ENCODE results near the gene DND1.
"Not testable (repeated sequence)": the region's sequence is repeated elsewhere in the genome, so short reads cannot be mapped to it uniquely, and the experiment has no call there.

Gene DND1

DNA sequence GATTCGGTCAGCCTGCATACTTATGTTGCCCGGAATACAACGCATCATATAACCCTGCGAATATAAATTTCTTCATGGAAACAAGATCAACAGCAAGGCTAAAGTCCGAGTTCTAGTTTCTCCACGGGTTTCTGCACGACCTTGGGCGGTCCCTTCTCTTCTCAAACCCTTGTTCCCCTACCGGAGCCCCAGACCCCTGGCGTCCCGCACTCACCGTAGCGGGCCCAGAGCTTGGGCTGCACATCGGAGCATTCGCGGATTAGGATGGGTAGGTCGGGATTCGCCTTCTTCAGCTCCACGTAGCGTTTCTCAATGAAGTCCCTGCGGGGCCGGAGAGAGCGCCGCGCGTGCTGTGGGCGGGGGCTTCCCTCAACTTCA, 26.3 kb downstream of the DND1 start:
- DNase-seq (ENCODE audit: insufficient read length, low spot score), result no peak
- no peak for TF ChIP-seq POLR2A (IDR thresholded peaks at IDR 0.05; ENCODE audit: low read depth, low read length)
- FAIRE-seq, result no peak

DNA sequence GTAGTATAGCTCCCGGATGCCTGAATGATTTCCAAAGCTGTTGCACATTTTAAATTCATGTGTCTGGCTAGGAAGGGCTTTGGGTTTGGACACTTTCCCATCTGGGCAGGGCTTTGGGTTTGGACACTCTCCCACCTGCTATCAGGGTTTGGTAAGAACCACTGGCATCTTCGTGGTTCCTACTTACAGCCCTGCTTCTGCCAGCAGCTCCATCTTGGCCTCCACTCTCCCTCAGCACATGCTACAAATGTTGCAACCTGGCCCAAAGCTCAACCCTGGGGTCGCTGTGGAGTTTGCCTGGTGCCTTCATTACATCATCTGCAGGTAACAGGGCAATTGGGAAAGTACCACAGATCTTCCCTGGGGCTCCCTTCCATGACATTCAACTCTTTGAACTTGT, 30.7 kb downstream of the DND1 start:
- TF ChIP-seq POLR2A (IDR thresholded peaks at IDR 0.05; ENCODE audit: low read depth, low read length), result no peak
- FAIRE-seq, result no peak
- no peak for DNase-seq (ENCODE audit: insufficient read length, low spot score)

DNA sequence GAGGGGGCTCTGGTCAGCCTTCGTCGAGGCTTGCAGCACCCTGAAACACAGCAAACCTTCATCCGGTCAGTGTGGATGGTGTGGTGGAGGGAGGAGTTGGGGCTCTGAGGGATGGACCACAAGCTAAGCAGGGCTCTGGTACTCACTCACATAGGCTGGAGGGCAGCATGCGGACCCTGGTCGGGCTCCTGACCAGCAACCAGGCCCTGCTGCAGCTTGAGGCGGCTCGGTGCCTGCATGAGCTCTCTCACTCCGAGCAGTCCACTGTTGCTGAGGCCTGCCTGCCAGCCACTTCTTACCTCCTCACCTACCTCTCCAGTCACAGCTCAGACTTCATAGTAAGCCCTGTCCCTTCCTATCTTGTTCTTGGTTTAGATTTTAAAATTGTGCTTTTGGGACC, 31.7 kb downstream of the DND1 start:
- DNase-seq (ENCODE audit: insufficient read length, low spot score) (no peak), FAIRE-seq (no peak)
- TF ChIP-seq POLR2A (IDR thresholded peaks at IDR 0.05; ENCODE audit: low read depth, low read length), result no peak

DNA sequence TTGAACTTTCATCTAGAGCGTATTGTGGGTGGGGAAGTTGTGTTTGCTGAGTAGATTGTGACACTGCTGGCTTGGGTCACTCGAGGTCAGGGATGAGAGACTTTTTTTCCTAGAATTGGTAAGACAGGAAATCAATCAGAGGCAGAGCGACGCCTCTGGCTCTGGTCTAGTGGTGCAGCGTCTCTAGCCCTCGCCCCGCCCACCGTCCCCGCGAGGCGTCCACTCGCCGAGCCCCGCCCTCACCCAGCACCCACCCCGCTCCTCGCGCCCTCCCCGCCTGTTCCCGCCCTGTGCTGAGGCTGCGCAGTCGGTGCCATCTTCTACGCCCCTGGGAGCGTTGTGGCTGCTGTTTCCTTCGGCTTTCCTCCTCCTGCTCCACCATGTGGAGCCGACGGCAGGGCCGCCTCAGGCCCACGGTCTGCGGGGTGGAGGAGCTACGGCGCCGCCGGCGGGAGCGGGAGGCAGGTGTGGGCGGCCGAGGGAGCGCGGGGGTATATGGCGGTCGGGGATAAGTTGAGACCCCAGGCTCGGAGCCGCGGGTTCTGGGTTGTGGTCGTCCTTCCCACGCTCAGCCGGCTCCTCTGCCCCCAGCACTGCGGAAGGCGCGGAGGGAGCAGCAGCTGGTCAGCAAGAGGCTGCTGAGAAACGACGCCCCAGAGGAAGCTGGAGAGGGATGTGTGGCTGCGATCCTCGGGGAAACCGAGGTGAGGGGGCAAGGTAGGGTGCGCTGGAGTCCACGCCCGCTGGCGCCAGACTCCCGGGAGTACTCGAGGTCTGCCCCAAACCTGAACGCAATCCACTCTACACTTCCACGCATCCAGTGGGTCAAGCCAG, 34.0 kb downstream of the DND1 start, which contains the start of gene TMCO6:
TMCO6 (plus strand) TSS at position 304 of the 834 bp plus-strand sequence; CDS start at position 381, 77 bp downstream.
- no peak for FAIRE-seq
- peak; percentile 75 for TF ChIP-seq POLR2A (IDR thresholded peaks at IDR 0.05; ENCODE audit: low read depth, low read length)

DNA sequence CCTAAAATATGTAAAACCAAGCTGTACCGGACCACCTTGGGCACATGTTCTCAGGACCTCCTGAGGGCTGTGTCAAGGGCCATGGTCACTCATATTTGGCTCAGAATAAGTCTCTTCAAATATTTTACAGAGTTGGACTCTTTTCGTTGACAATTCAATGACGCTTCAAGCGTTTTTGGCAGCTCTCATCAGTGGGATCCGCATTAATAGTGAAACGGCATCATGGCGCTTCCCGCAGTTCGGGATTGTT, 34.6 kb downstream of the DND1 start:
- not testable (repeated sequence) for DNase-seq (ENCODE audit: insufficient read length, low spot score); FAIRE-seq

More for the DNA sequence above, 34.0 kb downstream of the DND1 start, which contains the start of gene TMCO6:
- peak; percentile 65 for DNase-seq (ENCODE audit: insufficient read length, low spot score)

DNA sequence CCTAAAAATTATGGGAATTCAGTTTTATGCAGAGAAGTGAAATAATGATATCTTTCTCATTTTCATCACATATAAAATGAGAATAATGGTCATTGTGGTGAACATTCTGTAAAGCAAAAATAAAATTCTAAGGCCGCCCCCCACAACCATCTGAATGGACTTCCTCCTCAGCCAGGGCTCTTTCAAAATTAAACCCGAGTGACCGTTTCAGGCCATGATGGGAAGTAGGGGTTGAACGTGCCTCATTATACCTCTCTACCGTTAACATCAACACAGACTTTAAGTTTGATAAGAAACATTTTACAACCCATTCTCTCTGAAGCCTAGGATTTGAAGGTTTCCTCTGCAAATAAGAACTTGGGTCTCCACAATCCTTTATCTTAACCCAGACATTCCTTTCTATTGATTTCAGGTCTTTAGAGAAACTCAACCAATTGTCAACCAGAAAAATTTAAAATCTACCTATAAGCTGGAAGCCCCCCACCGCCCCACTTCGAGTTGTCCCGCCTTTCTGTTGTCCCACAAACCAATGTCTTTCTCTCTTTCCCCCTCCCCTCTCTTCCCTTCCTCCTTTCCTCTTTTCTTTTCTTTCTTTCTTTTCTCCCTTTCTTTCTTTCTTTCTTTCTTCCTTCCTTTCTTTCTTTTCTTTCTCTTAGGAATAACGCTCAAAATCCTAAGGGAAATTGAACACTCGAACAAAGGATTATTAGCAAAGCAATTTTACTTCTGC, 35.8 kb downstream of the DND1 start:
- DNase-seq (ENCODE audit: insufficient read length, low spot score), result no peak
- FAIRE-seq, result no peak
- no peak for TF ChIP-seq POLR2A (IDR thresholded peaks at IDR 0.05; ENCODE audit: low read depth, low read length)

DNA sequence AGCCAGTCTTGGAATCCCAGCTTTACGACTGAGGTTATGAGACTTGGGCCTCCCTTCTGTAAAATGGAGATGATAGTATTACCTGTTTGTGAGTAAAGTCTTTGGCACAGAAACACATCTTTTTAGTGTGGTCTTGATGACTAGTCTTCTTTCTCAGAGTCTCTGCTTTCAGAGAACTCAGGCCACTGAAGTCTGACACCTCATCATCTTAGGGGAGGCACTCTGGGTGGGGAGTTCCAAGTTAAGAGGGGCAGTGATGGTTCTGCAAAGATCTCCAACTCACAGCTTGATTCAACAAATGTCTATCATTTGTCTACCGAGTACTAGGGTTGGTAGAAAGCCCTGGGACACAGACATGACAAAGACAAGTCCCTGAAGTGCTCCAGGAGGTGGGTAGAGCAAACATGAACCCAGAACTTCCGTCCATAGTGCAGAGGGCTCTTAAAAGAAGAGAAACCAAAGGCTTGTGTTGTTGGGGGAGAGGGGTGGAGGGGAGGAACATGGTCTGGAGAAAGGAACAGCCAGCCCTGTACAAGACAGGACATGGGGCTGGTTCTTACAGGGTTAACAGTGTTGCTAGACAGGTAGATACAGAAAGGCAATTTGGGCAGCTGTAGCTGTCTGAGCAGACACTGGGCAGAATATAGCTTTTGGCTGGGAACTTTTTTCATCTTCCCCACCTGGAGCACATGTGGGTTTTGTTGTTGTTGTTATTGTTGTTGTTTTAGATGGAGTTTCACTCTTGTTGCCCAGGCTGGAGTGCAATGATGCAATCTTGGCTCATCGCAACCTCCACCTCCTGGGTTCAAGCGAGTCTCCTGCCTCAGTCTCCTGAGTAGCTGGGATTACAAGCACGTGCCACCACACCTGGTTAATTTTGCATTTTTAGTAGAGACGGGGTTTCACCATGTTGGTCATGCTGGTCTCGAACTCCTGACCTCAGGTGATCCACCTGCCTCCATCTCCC, 37.8 kb downstream of the DND1 start:
- FAIRE-seq (no peak), DNase-seq (ENCODE audit: insufficient read length, low spot score) (no peak)
- TF ChIP-seq POLR2A (IDR thresholded peaks at IDR 0.05; ENCODE audit: low read depth, low read length), result no peak

DNA sequence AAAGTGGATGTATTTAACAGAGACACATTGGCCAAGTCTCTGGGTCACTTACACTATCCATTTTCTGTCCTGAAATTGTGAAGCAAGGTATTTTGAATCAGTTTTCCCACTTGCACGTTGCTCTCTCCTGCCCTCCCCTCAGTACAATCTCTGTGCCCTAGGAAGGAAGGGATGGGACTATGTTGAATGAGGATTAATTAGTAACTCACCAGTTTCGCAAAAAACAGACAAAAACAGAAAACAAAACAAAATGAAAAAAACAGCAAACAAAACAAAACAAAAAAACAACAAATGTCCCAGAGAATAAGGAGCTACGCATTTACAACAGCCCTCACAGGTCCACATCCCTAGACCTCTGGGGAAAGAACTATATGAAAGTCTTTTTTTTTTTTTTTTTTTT, 39.3 kb downstream of the DND1 start:
- FAIRE-seq (no peak), DNase-seq (ENCODE audit: insufficient read length, low spot score) (no peak)
- TF ChIP-seq POLR2A (IDR thresholded peaks at IDR 0.05; ENCODE audit: low read depth, low read length), result no peak

DNA sequence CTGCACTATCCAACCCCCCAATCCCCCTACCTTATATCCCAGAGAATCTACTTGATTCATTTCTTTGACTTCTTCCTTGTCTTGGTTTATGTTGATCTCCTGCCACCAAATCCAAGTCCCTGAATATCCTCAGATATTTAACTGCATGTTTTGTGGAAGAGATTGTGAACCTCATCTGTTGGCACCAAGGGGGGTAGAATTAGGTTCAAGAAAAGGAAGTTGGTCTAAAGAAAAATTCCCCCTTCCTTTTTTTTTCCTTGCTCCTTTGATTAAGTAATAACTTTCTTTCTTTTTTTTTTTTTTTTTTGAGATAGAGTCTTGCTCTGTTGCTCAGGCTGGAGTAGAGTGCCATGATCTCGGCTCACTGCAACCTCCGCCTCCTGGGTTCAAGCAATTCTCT, 39.9 kb downstream of the DND1 start:
- FAIRE-seq, result no peak
- no peak for TF ChIP-seq POLR2A (IDR thresholded peaks at IDR 0.05; ENCODE audit: low read depth, low read length)
- no peak for DNase-seq (ENCODE audit: insufficient read length, low spot score)

DNA sequence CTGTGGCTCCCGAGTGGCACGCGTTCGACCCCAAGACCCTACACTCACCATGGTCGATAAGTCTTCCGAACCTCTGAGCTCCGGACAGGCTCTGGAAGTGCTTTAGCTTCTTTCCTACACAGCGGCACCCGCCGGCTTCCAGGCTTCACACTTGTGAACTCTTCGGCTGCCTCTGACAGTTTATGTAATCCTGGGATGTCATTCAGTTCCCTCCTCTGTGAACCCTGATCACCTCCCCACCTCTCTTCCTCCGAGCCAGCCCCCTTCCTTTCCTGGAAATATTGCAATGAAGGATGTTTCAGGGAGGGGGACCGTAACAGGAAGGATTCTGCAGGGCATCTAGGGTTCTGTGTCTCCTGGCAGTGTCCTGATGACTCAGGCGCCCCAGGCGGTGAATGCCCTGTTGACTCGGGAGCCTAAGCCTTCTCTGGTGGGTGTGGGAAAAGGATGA, 40.3 kb downstream of the DND1 start, which contains the start of gene CD14:
CD14 (minus strand) TSS at position 155 of the 451 bp plus-strand sequence; CDS start at position 51, 104 bp downstream.
- DNase-seq (ENCODE audit: insufficient read length, low spot score) (no peak), FAIRE-seq (no peak)

DNA sequence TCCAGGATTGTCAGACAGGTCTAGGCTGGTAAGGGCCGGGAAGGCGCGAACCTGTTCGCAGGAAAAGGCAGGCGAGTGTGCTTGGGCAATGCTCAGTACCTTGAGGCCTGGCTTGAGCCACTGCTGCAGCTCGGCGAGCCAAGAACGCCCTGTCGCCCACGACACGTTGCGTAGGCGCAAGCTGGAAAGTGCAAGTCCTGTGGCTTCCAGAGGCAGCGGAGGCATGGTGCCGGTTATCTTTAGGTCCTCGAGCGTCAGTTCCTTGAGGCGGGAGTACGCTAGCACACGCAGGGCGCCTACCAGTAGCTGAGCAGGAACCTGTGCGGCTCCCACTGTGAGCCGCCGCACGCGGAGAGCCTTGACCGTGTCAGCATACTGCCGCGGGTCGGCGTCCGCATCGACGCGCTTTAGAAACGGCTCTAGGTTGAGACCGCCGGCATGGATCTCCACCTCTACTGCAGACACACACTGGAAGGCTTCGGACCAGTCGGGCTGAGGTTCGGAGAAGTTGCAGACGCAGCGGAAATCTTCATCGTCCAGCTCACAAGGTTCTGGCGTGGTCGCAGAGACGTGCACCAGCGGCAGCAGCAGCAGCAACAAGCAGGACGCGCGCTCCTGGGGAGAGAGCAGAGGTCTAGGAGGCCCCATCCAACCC, 40.9 kb downstream of the DND1 start:
- no peak for TF ChIP-seq POLR2A (IDR thresholded peaks at IDR 0.05; ENCODE audit: low read depth, low read length)
- no peak for FAIRE-seq
- DNase-seq (ENCODE audit: insufficient read length, low spot score), result no peak

More for the DNA sequence above, 40.3 kb downstream of the DND1 start, which contains the start of gene CD14:
- no peak for TF ChIP-seq POLR2A (IDR thresholded peaks at IDR 0.05; ENCODE audit: low read depth, low read length)

DNA sequence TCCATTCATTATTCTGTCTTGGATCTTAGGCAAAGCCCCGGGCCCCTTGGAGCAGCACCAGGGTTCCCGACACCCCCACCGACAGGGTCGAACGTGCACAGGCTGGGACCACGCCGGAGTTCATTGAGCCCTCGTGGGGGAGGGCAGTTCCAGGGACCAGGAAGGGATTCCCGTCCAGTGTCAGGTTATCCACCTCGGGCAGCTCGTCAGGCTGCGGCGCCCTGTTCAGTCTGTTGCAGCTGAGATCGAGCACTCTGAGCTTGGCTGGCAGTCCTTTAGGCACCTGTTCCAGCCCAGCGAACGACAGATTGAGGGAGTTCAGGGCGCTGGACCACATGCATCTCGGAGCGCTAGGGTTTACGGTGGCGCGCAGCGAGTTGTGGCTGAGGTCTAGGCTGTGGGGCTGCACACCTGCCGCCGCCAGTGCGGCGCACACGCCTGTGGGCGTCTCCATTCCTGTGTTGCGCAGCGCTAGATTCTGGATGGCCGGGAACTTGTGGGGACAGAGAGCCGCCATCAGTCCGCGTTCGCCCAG, 41.5 kb downstream of the DND1 start:
- DNase-seq (ENCODE audit: insufficient read length, low spot score) (no peak), FAIRE-seq (no peak)
- no peak for TF ChIP-seq POLR2A (IDR thresholded peaks at IDR 0.05; ENCODE audit: low read depth, low read length)

DNA sequence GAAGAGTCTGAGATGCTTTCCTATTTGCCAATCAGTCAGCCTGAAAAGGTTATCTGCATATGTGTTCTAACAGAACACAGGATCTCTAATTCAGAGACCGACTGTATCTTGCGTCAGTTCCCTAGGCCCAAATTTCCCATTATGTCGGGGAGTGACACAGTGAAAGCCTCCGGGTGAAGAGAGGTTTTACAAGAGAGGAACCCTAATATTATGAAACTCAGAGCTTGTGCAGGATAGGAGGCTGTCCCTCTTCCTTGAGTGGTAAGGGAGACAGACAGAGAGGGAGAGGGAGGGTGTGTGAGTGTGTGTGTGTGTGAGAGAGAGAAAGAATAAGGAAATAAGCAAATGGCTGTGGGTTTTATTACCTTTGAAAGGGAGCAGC, 42.3 kb downstream of the DND1 start:
- TF ChIP-seq POLR2A (IDR thresholded peaks at IDR 0.05; ENCODE audit: low read depth, low read length), result no peak
- no peak for DNase-seq (ENCODE audit: insufficient read length, low spot score)
- no peak for FAIRE-seq

Data from H54 (cell line).